HG02588 (cell line): ENCODE measurements around the gene SEMA4C.

Experiments
- ATAC-seq: cut with Tn5 transposase; IDR thresholded peaks from one replicate; pipeline ENCODE4 v1.9.1; 2021; ENCODE audit warnings: mild to moderate bottlenecking, moderate library complexity; ENCODE audit not compliant: unreplicated experiment

Gene SEMA4C

DNA sequence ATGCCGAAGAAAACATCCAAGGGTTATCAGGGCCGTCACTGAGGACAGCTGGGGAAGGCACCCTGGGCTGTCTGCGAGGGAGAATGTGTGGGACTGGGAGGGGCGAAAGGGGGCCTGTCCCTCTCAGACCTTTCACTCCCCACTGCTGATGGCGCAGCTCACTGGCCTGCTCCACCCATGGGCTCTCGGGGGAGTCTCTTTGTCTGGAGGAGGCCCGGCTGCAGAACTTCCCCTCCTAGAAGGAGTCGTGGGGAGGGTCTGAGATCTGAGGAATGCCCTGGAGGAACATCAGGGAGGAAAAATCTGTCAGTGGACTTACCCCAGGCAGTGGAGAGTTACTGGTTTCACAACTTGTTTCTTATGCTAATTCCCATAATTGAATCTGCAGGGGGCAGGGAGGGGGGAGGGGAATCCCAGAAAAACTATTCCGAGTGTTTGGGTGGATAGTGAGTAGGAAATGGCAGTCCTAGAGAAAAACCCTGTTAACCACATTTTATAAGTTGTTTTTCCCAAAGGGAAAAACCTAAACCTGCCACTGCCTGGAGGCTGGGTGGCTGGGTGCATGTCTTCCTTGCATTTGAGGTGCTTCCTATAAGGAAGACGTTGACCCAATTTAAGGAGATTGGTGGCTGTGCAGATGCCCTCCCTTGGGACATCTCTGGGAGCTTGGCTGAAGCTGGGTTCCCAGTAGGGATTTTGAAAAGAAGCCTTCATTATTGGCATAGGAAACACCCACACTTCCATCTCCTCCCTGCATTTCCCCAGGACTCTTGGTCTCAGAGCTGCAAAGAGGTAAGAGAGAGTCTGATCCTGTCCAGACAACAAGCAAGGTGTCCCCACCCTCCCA, 11.7 kb upstream of the SEMA4C start:
- ATAC-seq, result no peak

DNA sequence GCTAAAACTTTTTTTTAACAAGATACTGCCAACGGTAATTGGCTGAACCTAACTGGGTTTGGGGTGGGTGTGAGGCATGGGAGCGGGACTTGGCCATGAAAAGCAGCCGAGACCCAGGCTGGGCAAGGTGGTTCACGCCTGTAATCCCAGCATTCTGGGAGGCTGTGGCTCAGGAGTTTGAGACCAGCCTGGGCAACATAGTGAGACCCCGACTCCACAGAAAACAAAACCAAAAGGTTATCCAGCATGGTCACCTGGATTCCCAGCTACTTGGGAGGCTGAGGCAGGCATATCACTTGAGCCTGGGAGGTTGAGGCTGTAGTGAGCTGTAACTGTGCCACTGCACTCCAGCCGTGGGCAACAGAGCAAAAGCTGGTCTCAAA, 11.0 kb upstream of the SEMA4C start:
- ATAC-seq, result no peak

DNA sequence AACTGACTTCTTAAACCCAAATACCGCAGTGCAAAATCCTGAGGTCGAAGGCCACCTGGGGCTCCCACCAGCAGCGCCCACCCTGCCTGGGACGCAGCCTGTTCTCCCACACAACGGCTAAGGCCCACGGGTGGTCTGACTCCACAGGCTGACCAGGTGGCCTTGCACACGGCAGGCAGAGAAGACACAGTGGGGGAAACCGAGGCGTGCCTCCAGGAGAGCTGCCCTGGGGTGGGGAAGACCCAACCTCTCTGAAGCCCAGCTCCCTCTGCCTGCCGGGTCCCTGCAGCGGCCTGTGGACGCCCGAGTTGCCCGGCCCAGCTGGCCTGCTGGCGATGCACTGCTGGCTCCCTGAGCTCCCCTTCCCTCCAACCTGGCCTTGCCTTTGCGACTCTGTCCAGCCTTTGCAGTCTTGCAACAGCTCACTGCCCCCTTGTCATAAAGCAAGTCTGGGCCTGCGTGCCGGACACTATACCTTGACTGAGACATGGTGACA, 9.7 kb upstream of the SEMA4C start:
- ATAC-seq, result no peak

DNA sequence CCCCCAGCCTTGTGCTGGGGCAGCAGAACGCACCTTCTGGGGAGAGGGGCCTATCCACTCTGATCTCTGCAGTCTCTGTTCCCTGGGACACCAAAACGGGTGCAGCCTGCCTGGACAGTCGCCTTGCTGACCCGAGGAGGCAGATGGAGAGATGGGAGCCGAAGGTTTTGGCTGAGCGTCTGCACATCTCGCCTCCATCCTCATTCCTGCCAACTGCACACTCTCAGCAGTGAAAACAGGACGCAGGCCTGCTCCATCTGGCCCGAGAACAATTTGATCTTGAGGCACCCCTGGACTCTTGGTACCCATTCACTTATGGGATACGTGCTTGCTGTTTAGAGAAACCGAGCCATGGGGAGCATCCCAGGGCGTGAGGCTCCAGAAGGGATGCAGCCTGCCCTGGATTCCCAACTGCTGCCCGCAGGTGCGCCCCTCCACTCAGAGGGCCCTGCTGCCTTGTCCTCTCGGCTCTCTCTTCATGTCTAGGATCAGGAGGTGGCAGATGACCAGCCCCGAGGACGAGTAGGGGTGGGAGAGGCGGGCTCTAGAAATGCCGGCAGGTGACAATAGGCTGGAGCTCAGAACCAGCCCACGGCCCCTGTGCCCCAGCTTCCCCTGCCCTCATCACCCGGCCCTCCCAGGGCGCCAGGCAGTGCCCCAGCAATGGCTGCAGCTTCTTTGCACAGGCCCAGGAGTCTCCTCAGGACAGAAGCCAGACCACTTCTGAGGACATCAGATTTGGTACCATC, 9.1 kb upstream of the SEMA4C start:
- no peak for ATAC-seq

DNA sequence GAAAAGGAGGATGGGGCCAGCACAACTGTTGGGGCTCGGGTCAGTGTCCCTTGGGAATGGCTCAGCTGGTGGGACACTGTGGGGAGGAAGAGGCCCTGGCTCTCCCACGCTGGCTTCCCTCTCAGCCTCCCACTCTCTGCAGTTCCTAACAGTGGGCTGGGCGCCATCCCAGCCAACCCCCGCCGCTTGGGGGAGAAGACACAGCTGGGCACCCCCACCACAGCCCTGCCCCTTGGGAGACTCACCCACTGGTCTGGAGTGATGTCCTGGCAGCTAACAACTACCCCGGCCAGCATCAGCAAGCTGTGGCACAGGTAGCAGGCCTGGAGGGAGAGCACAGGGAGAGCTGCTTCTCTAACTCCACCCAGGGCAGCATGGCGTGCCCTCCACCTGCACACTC, 8.3 kb upstream of the SEMA4C start:
- ATAC-seq, result no peak

DNA sequence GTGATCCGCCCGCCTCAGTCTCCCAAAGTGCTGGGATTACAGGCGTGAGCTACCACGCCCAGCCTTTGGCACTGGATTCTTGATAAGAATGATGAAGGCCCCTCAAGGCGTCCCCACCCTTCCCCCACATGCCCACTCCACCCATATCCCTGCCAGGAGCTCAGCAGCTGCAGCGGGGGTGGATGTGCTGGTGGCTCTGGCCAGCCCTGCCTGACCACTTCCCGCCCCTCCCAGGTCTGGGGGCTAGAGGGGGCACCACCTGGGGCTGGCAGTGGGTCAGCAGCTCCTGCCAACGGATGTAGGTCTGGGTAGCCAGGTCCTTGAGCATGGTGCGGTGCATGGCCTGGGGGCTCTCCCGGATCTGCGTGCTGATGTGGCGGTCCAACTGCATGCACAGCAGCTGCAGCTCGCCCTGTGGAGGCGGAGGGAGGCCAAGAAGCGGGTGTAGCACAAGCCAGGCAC, 7.8 kb upstream of the SEMA4C start:
- ATAC-seq, result no peak

DNA sequence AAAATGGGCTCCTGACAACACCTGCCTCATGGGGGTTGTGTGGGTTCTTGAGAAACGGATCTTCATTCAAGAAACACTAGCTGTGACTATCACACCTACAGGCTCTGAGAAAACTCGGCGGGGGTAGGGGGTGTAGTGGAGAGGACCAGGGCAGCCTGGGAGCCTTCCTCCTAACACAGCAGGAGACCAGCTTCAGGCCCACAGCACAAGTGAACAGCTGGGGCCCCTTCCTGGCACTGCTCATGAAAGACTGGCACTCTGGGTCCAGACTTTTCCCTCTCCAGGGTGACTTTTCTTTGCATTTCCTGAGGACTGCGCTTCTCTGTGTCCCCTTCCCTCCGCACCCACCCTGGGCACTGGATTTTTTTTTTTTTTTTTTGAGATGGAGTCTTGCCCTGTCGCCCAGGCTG, 7.2 kb upstream of the SEMA4C start:
- no peak for ATAC-seq

DNA sequence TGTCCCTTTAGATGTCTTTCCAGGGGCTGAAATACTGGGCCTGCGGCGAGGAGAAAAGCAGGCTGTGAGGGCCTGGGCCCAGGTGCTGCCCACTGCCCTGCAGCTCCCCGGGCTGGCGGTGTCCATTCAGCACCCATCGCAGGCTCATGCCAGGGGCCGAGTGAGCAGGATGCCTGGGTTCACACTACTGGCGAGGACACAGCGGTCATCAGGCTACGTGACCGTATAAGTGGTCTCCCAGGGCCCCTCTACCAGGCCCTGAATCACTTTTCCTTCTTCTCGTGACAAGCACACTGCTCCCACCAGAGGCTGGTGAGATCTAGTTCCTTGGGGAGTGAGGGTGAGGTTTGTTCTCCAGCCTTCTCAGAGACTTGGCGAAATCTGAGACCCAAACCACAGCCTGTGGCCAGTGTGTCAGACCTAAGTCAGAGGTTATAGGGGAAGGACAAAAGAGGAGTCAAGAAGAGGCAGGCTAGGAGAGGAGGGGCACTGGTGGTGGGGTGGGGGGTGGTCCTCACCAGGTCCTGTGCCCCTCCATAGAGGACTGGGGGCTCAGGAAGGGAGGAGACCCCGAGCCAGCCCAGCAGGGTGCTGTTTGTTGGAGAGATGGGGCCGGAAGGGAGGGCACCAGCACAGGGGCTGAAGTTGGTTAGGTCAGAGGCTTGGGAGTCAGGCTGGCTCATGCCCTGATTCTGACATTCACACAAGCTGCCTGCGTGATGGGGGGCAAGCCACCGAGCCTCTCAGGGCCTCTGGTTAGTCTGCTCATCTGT, 6.6 kb upstream of the SEMA4C start:
- ATAC-seq, result no peak

DNA sequence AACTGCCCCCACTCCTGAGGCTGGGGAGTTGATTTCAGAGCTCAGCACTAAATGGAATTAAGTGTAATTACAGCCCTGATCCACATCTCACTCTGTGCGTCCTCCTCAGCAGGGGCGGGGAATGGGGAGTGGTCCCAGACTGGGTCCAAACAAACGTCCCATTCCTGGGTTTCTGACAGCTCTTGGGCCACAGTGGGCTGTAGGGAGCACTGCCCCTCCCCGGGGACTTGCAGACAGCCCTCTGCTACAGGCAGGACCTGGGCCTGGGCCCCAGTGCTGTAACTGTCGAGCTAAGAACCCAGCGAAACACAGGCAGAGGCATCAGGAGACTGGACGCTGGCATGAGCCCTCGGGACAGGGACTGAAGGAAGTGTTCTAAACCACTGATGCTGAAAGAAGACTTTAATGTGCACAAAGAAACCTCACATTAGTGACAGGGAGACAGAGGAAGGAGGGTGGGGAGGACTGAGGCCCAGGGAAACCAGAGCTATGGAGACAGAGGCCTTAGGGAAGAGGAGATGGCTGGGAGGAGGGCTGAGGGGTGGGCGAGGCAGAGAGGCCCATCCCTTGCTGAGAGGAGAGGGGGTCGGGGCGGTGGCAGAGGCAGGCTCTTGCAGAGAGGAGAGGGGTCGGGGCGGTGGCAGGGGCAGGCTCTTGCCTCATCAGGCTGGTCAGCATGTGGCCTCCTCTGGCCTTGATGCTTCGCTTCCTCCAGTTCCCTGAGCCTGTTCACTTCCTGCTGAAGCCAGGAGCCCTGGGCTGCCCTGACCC, 5.8 kb upstream of the SEMA4C start:
- no peak for ATAC-seq

DNA sequence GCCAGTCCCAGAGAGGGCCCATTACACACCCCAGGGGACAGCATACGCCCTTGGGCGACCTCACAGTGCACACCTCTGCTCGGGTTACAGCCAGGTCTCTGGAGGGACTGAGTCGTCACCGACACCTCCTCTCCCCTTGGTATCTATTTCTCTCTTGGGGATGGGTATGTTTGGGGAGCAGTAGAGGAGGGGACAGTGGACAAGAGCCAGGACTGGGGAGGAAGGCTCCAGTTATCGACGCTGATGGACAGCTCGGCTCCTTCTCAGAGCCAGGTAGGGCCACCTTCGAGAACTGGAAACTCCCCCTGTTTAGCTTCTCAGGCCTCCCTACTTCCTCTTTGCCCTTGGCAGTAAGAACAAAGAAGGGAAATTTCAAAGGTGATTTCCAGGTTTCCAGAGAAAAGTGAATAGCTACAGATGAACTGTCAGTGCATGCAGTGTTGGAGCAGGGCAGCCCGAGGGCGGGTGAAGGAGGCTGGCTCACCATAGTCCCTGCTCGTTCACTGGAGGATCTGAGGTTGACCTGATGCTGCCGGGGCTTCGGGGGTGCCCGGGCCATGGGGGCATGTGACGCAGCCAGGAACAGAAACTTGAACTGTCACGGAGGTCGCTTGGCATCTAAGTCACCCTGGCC, 4.4 kb upstream of the SEMA4C start:
- no peak for ATAC-seq

DNA sequence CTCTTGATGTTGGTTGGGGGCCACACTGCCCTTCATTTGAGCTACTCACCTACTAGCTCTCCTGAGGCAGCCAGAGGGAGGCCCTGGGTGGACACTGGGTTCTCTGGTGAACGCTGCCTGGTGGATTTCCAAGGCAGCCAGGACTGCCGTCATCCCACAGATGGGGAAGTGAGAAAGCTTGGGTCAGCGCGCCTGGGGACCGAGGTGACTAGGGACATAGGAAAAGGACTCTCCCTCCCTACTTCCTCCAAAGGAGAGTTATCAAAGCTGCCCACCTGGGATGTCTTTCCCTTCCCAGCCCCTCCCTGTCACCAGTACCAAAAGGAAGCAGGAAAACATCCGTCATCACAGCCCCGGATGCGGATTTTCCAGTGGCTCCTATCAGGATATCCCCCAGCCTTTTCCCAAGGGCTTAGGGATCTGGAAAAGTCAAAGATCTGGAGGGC, 3.8 kb upstream of the SEMA4C start:
- ATAC-seq, result no peak

DNA sequence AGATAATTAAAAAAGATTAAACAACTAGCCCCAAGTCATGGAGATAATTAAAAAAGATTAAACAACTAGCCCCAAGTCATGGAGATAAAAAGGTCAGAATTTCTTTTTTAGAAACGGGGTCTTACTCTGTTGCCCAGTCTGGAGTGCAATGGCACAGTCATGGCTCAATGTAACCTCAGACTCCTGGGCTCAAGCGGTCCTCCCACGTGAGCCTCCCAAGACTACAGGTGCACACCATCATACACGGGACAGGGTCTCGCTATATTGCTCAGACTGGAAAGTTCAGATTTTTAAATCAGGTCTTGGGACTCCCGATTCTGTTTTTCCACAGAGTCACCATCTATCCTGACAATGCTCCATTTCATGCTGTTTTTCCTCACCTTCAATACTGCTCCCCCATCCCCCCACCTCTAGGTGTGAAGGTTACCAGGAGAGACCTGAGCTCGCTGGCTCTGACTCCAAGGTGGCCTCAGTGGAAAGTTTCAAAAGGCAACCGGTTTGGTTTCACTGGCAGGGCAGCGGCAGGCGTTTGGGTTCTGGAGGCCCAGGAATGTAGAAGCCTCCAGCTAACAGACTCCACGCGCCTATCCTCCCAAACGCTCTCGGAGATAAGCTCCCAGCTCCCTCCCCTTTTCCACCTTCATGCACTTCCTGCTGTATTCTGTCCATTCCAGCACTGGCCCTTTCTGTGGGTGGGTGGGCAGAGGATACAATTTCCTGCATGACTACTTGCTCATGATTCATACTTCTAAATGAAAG, 2.9 kb upstream of the SEMA4C start:
- ATAC-seq, result no peak

DNA sequence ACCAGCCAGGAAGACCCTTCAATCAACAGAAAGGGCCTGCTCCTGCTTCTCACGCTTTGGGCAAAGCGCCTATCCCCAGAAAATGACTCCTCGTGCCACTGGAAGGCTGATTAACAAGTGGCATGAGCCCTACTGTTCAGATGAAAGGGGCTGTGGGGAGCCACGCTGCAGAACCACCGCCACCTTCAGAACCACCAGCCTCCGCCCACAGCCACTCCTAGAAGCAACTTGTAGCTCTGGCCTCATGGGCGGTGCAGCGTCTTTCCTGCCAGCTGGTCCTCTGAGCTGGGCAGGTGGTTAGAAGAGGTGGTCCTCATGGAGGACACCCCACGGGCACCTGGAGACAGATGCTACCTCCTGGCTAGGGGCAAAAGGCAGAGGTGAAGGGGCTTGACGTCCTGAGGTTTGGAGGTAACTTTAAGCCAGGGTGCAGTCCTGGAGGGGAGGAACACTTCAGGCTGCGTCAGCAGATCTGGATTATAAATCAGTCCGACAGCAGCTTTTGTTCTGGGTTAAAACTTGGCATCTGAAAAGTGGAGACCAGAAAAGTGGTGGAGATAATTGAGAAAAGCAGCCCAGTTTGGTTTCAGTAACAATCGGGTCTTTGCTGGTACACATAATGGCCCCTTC, 861 bp upstream of the SEMA4C start:
- ATAC-seq, result no peak

DNA sequence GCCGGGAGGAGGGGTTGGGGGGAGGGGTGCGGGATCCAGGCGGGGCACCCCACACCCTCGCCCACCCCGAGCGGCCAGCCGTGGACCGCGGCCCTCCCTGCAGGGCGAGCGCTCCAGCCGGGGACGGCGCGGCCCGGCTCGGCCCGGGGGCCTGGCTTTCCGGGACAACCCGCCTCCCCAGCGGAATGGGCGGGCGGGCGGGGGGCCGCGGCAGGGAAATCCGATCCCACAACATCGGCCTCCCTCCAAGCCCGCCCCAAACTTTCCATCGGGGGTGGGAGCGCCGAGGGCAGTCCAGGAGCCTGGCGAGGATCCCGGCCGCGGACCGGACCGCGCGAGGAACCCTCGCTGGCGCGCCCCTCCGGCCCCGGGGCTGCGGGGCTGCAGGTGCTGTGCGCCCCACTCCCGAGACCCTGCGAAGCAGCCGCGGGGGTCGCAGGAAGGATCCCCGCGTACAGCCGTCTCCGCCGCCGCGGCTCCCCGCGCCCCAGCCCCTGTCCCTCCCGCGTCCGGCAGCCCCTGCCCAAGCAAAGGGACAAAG, 529 bp downstream of the SEMA4C start:
- ATAC-seq, result peak; percentile 9

DNA sequence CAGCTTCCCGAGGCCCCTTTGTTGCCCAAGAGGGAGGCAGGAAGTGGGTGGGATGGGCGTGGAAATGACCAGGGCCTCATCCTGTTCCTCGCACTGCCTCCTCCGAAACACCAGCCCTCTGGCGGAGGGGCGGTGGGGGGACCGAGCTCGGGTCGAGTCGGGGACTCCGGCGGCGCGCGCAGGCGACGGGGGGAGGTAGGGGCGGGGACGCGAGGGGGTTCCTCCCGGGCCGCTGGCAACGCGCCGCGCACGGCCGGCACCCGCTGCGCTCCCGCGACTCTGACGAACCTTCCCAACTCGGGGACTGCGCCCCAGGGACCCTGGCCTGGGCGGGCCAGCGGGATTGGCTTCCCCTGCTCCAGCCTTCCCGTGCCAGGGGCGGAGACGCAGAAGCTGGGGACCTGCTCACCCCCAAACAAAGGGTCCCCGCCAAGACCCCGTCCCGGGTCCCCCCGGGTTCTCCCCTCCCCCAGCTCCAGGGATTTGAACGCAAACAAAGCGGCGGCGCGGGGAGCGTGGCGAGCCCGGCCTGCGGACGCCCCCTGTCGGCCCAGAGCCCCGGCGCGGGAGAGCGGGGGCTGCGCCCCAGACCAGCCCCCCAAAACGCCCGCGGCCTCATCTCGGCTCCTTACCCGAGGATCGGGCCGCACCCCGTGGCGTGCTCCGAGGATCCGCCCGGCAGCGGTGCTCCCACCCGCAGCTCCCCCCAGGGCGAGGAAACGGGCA, 1.2 kb downstream of the SEMA4C start:
- peak; percentile 30 for ATAC-seq

DNA sequence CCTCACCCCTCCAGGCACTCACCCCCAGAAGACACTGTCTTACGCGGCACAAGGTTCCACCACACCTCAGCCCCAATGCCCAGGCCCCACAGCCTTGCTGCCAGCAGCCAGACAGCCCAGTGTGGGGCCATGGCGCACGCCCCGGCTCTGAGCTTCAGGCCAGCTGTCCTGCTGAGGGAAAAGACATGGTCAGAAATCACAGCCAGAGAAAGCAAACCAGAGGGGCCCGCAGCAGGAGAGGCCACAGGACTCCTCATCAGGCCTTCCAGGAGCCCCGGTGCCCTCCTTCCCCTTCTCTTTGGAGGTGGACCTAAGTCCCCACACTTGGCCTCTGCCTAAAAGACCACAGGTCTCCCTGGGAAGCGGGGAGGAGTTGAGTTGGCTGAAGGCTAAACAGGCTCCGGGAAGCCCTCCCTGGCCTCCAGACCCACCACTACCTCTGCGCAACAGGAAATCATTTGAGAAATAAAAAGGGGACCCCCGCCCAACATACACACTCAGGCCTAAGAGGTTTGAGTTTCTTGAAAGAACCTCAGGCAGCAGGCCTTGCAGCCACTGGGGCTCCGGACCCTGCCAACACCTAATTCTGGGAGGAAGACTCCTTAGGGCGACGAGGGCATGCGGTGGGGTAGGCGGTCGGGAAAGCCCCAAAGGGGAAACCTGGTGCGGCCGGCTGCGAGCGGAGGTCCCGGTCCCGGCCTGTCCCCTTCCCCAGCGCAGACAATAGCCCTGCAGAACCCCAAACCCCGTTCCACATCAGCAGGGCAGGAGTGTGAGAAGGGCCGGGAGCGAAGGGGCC, 1.9 kb downstream of the SEMA4C start:
- ATAC-seq, result no peak
